Endothelial cell of umbilical vein (primary cell): ENCODE data around the gene FAM3A. TPM values are rescaled to one million over a fixed set of nuclear protein-coding genes. Genes with fewer than 3 reads are reported as not detected.

Source experiments
- BruUV-seq: library from RNA; stranded (reverse); fragments of 400-500 nt; replicated peaks from 2 replicates; lab custom pipeline; 2021; lab: Mats Ljungman, UMichigan
- CTCF ChIA-PET: fragments of 300-600, 350-600 bp; sonication (Branson Sonifier 250); formaldehyde crosslinking; loops from one replicate; lab custom pipeline; 2021; ENCODE audit warnings: antibody characterized with exemption, inconsistent platforms; lab: Charles Lee
- POLR2A ChIA-PET: fragments of 300-600, 350-600 bp; sonication (Branson Sonifier 250); formaldehyde crosslinking; loops from one replicate; lab custom pipeline; 2021; ENCODE audit warnings: antibody characterized with exemption, inconsistent platforms; lab: Charles Lee
- DNase-seq: peaks from one replicate; pipeline ENCODE4 v3.0.0-alpha.2; 2011; ENCODE audit warnings: low read depth, low spot score
- FAIRE-seq: peaks from 2 replicates; lab custom pipeline; 2011; peaks lifted over from hg19 to GRCh38; lab: Jason Lieb, UNC
- H2AFZ ChIP-seq: 2 replicates; pipeline ENCODE4 v1.6.0; 2012; ENCODE audit warnings: low read depth, low read length, control low read depth, inconsistent platforms
- H3K27ac ChIP-seq: 2 replicates; pipeline ENCODE4 v1.5.1; 2011; ENCODE audit warnings: low read depth, mild to moderate bottlenecking, control low read depth, low read length, moderate library complexity; ENCODE audit not compliant: insufficient read depth
- H3K27me3 ChIP-seq, 2 experiments: 2 replicates each; pipeline versions ENCODE4 v1.6.0 to v1.6.1; 2011; ENCODE audit warnings: low read length in 2 of 2, mixed read lengths in 1 of 2; ENCODE audit not compliant: control insufficient read depth in 2 of 2, insufficient read depth in 2 of 2
- H3K36me3 ChIP-seq, 2 experiments: 2 replicates in 1 of 2; 3 replicates in 1 of 2; pipeline ENCODE4 v1.5.1; 2011; ENCODE audit warnings: low read length in 2 of 2, mild to moderate bottlenecking in 1 of 2, moderate library complexity in 1 of 2; ENCODE audit not compliant: control insufficient read depth in 2 of 2, insufficient read depth in 2 of 2; ENCODE audit errors: extremely low read depth in 1 of 2
- H3K4me1 ChIP-seq: 3 replicates; pipeline ENCODE4 v1.5.1; 2011; ENCODE audit warnings: mild to moderate bottlenecking, low read length; ENCODE audit not compliant: control insufficient read depth, insufficient read depth; ENCODE audit errors: extremely low read depth
- H3K4me2 ChIP-seq: 2 replicates; pipeline ENCODE4 v1.6.1; 2011; ENCODE audit warnings: low read length, control low read depth, mixed read lengths; ENCODE audit not compliant: insufficient read depth
- H3K4me3 ChIP-seq, 3 experiments: fragments of 200-600 bp in 1 of 3; sonication (generic), shearing (Covaris generic) in 1 of 3; replicated peaks in 1 of 3; 2 replicates each; pipeline ENCODE4 v1.5.1; 2011 to 2016; ENCODE audit warnings: control low read depth in 3 of 3, low read length in 3 of 3, mild to moderate bottlenecking in 2 of 3, inconsistent platforms in 1 of 3, low read depth in 1 of 3, moderate library complexity in 1 of 3; ENCODE audit not compliant: insufficient read depth in 1 of 3
- H3K79me2 ChIP-seq: 2 replicates; pipeline ENCODE4 v1.6.0; 2012; ENCODE audit warnings: low read length, inconsistent platforms; ENCODE audit not compliant: control insufficient read depth, insufficient read depth
- H3K9ac ChIP-seq: replicated peaks from 2 replicates; pipeline ENCODE3; 2011; ENCODE audit warnings: low read length, control low read depth; ENCODE audit not compliant: insufficient read depth; ENCODE audit errors: extremely low read depth
- H3K9me1 ChIP-seq: replicated peaks from 3 replicates; pipeline ENCODE4 v1.6.0; 2011; ENCODE audit warnings: mild to moderate bottlenecking, low read length; ENCODE audit not compliant: control insufficient read depth, insufficient read depth; ENCODE audit errors: extremely low read depth
- H3K9me3 ChIP-seq: replicated peaks from 2 replicates; pipeline ENCODE4 v1.5.1; 2012; ENCODE audit warnings: low read length, inconsistent platforms; ENCODE audit not compliant: control insufficient read depth, insufficient read depth
- H4K20me1 ChIP-seq: replicated peaks from 2 replicates; pipeline ENCODE3; 2011; ENCODE audit warnings: mild to moderate bottlenecking, low read length; ENCODE audit not compliant: control insufficient read depth, insufficient read depth; ENCODE audit errors: extremely low read depth
- CTCF ChIP-seq, 2 donors: IDR thresholded peaks; 1 replicate in 1 of 2; 2 replicates in 1 of 2; pipeline ENCODE4 v1.5.1; 2011; ENCODE audit warnings: low read length in 2 of 2, mild to moderate bottlenecking in 2 of 2, moderate library complexity in 2 of 2, control low read depth in 1 of 2, inconsistent platforms in 1 of 2, low read depth in 1 of 2; ENCODE audit not compliant: insufficient read depth in 1 of 2; ENCODE audit errors: extremely low read depth in 1 of 2
- EZH2 ChIP-seq: IDR thresholded peaks from 2 replicates; pipeline ENCODE4 v1.6.1; 2012; ENCODE audit warnings: borderline replicate concordance, low read depth, mild to moderate bottlenecking, moderate library complexity, low read length, inconsistent platforms; ENCODE audit not compliant: severe bottlenecking
- FOS ChIP-seq: IDR thresholded peaks from 2 replicates; pipeline ENCODE4 v1.6.1; 2011; ENCODE audit warnings: mild to moderate bottlenecking, low read length, moderate library complexity, borderline replicate concordance; ENCODE audit not compliant: insufficient read depth
- GATA2 ChIP-seq: IDR thresholded peaks from 2 replicates; pipeline ENCODE4 v1.7.0; 2011; ENCODE audit warnings: low read depth, mild to moderate bottlenecking, moderate library complexity, mixed read lengths, low read length; ENCODE audit not compliant: insufficient read length, insufficient read depth
- JUN ChIP-seq: IDR thresholded peaks from 2 replicates; pipeline ENCODE4 v1.6.1; 2011; ENCODE audit warnings: borderline replicate concordance, low read depth; ENCODE audit not compliant: insufficient read length, insufficient read depth
- MYC ChIP-seq: IDR thresholded peaks from one replicate; pipeline ENCODE4 v1.6.1; 2011; ENCODE audit warnings: mild to moderate bottlenecking, low read depth, low read length
- POLR2A ChIP-seq: IDR thresholded peaks from 2 replicates; pipeline ENCODE4 v1.6.1; 2012; ENCODE audit warnings: low read depth, mild to moderate bottlenecking, control low read depth, low read length
- POLR2AphosphoS5 ChIP-seq: IDR thresholded peaks from 2 replicates; pipeline ENCODE4 v1.6.1; 2012; ENCODE audit warnings: low read depth, mild to moderate bottlenecking, control low read depth, low read length, moderate library complexity; ENCODE audit not compliant: insufficient read depth
- dilution Hi-C: fragments of 300-500 bp; cut with MboI; formaldehyde crosslinking; loops from one replicate; pipeline ENCODE4 v1.15.0; 2019; ENCODE audit warnings: low sequenced_read_pairs; ENCODE audit not compliant: extremely low pct_ligation_motif_present
- intact Hi-C: fragments of 100-400 bp; cut with micrococcal nuclease; formaldehyde crosslinking; loops from one replicate; pipeline ENCODE4 v1.10.0; 2022
- polyA plus RNA-seq, 4 experiments: library from polyadenylated mRNA; depleted of rRNA in 3 of 4; stranded (reverse) in 3 of 4; unstranded in 1 of 4; fragments of >200 nt; gene quantifications; 2 replicates each; pipeline versions ENCODE4 v1.2.1 to v1.2.3, GENCODE V29; 2011 to 2012; ENCODE audit warnings: missing spikeins in 1 of 4
- total RNA-seq: library from RNA; stranded (reverse); gene quantifications from 2 replicates; pipeline ENCODE4 v1.2.3, GENCODE V29; 2021
- TF ChIP-seq, protein P1 (sequence below): IDR thresholded peaks from 2 replicates; pipeline ENCODE4 v1.6.1; 2011; ENCODE audit not compliant: insufficient read depth, insufficient read length

The FAM3A gene
- total and polyA plus RNA-seq, 2 donors (not counting 3 experiments of a cell fraction or from before 2014, with no cell fraction given), result 32.0 to 42.9 TPM

DNA sequence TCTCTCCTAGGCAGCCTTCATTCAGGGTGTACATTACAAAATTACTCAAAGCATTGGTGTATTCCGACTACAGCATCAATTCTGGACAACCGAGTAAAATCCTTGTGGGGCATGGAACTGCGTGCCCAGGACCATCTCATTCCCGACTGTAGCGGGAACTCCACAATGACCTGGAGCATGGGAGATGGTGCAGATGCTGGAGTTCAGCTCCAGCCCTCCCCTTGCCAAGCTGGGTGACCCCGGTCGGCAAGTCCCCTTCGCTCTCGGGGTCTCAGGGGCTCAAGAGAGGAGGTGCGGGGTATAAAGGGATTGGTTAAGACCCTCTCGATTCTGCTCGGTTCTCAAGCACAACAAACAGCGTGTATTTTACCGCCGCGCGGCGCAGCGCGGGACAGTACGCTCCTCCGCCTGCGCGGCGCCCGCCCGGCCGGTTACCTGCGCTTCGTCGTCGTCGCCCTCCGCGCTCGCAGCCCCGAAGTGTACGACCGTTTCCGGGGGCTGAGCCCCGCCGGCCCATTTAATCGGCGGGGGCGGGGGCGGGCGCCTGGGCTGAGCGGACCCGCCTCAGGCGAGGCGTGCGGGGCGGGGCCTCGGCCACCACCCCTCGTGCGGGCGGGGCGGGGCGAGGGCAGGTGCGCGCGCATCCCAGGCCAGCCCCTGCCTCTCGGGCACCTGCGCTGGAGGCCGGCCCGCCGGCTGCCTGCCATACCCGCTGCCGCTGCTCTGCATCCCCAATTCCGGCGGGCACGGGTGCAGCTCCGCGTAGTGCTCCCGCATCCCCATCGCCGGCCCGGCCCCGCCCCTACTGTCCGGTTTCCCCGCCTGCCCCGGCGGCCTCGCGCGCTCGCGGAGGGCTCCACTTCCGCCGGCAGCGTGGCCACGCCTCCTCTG, 30.6 kb upstream of the FAM3A start, which contains the start of gene G6PD:
G6PD (minus strand) TSS at position 493 of the 891 bp plus-strand sequence. CDS start 691 bp downstream, outside the sequence.
- BruUV-seq, result TSS peak; percentile 32
- no peaks in the 10 kb centered on the region for H3K9me1 ChIP-seq
- ChIA-PET POLR2A (interaction anchor here (0.6 kb wide), 1 partner anchor 176 kb away, joined by 6 read pairs; no protein-coding TSS in a partner anchor), CTCF (interaction anchor here (0.8 kb wide), 1 partner anchor 19 kb away, joined by 3 read pairs; no protein-coding TSS in a partner anchor)
- intact Hi-C loops (no loop called here), dilution Hi-C loops (no loop called here)
- H3K36me3 ChIP-seq, result no peaks in the 10 kb centered on the region
- H3K79me2 ChIP-seq, result peaks cover 59% of the 10 kb centered on the region
- FAIRE-seq (no peak), DNase-seq (peak; percentile 51)
- peak within 1 kb of the TSS; percentile 93 for H3K9ac ChIP-seq
- TF ChIP-seq FOS (no peak), CTCF (IDR thresholded peaks at IDR 0.05; ENCODE audit: extremely low read depth in 1 of 2, insufficient read depth in 1 of 2, low read depth in 1 of 2, low read length in 2 of 2) (no peak), MYC (no peak), EZH2 (no peak), POLR2A (peak; percentile 79), POLR2AphosphoS5 (peak; percentile 67), JUN (no peak), GATA2 (no peak)
- TF ChIP-seq, protein P1, sequence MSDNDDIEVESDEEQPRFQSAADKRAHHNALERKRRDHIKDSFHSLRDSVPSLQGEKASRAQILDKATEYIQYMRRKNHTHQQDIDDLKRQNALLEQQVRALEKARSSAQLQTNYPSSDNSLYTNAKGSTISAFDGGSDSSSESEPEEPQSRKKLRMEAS, result no peak
- no peaks in the 10 kb centered on the region for H3K27me3 ChIP-seq
- peak within 1 kb of the TSS; percentile 85 for H3K27ac ChIP-seq
- peak within 1 kb of the TSS; percentile 66 to 92 (median 68) for H3K4me3 ChIP-seq
- peak within 1 kb of the TSS; percentile 42 for H2AFZ ChIP-seq
- no peaks in the 10 kb centered on the region for H4K20me1 ChIP-seq
- H3K4me2 ChIP-seq, result peak within 1 kb of the TSS; percentile 83
- H3K4me1 ChIP-seq, result peaks cover 24% of the 10 kb centered on the region
- no peaks in the 10 kb centered on the region for H3K9me3 ChIP-seq
